Neural progenitor cell (in vitro differentiated cells): Measurements from ENCODE around the gene TRAF7.

Source experiments
- EZH2phosphoT487 ChIP-seq: fragments of 200-600 bp; sonication (generic); IDR thresholded peaks from 2 replicates; pipeline ENCODE4 v1.6.1; 2017; ENCODE audit warnings: antibody characterized with exemption
- TF ChIP-seq, protein P1 (sequence below): fragments of 200-600 bp; sonication (generic); IDR thresholded peaks from 2 replicates; pipeline ENCODE4 v1.5.1; 2017; ENCODE audit warnings: antibody characterized with exemption, mild to moderate bottlenecking

DNA sequence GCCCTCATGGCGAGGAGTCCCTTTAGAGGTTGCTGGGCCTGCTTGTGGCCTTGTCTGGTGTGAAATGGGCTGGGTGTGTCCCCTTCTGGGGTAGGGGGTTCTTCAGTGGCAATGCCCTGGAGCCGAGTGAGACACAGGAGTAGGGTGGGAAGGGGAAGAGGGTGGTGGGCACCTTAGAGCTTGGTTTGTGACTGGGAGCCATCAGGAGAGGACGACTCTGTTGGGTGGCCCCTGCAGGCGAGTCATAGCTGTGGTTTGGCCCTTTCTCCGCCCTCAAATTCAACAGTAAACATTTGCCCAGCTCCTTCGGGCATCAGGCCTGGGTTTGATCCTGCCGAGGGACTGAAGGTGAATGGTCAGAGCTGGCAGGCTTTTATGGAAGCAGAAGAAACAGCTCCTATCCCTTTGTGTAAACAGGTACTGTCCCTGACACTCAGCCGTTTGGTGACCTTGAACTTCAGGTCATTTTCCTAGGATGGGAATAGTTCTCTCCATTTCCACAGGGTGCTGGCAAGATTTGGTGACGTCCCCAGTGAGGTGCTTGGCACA, 70.7 kb downstream of the TRAF7 start:
- TF ChIP-seq, protein P1, sequence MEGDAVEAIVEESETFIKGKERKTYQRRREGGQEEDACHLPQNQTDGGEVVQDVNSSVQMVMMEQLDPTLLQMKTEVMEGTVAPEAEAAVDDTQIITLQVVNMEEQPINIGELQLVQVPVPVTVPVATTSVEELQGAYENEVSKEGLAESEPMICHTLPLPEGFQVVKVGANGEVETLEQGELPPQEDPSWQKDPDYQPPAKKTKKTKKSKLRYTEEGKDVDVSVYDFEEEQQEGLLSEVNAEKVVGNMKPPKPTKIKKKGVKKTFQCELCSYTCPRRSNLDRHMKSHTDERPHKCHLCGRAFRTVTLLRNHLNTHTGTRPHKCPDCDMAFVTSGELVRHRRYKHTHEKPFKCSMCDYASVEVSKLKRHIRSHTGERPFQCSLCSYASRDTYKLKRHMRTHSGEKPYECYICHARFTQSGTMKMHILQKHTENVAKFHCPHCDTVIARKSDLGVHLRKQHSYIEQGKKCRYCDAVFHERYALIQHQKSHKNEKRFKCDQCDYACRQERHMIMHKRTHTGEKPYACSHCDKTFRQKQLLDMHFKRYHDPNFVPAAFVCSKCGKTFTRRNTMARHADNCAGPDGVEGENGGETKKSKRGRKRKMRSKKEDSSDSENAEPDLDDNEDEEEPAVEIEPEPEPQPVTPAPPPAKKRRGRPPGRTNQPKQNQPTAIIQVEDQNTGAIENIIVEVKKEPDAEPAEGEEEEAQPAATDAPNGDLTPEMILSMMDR = no peak
- no peak for TF ChIP-seq EZH2phosphoT487
